SHP77 treated with DMSO at 0.1 percent for 48 hours (cell line): ENCODE results near the gene PCIF1.
"Not testable (repeated sequence)": the region's sequence is repeated elsewhere in the genome, so short reads cannot be mapped to it uniquely, and the experiment has no call there.

ENCODE experiments used
- DNase-seq: peaks from one replicate; lab custom pipeline; 2025; lab: John Stamatoyannopoulos, UW

The PCIF1 gene

GRCh38 chr20:45924391-45925261 is 9.9 kb upstream of the PCIF1 start:
- DNase-seq, result no peak

GRCh38 chr20:45925821-45926506 is 8.5 kb upstream of the PCIF1 start:
- no peak for DNase-seq

GRCh38 chr20:45926731-45927070 is 7.8 kb upstream of the PCIF1 start:
- DNase-seq, result no peak

GRCh38 chr20:45927071-45927878 is 7.2 kb upstream of the PCIF1 start:
- DNase-seq, result no peak

- DNase-seq, result not testable (repeated sequence)
Measured at GRCh38 chr20:45931680-45932079, 2.8 kb upstream of the PCIF1 start.

GRCh38 chr20:45933266-45934045 is 1.0 kb upstream of the PCIF1 start:
- DNase-seq, result peak; percentile 81

GRCh38 chr20:45934046-45934585 is 367 bp upstream of the PCIF1 start:
- no peak for DNase-seq

- no peak for DNase-seq
Measured at GRCh38 chr20:45935416-45936046, 1.0 kb downstream of the PCIF1 start.

GRCh38 chr20:45937765-45938164 is 3.3 kb downstream of the PCIF1 start:
- DNase-seq, result no peak

GRCh38 chr20:45938727-45939438 is 4.4 kb downstream of the PCIF1 start:
- DNase-seq, result no peak

- no peak for DNase-seq
Measured at GRCh38 chr20:45940053-45940452, 5.6 kb downstream of the PCIF1 start.

GRCh38 chr20:45940469-45940868 is 6.0 kb downstream of the PCIF1 start:
- no peak for DNase-seq

GRCh38 chr20:45943613-45944012 is 9.1 kb downstream of the PCIF1 start:
- no peak for DNase-seq

- DNase-seq, result no peak
Measured at GRCh38 chr20:45944151-45944964, 9.9 kb downstream of the PCIF1 start.

GRCh38 chr20:45944965-45945677 is 10.6 kb downstream of the PCIF1 start:
- no peak for DNase-seq

GRCh38 chr20:45945678-45946148 is 11.2 kb downstream of the PCIF1 start:
- no peak for DNase-seq

GRCh38 chr20:45946149-45946970 is 11.9 kb downstream of the PCIF1 start:
- no peak for DNase-seq
